HTERT RPE-1 (cell line): Measurements from ENCODE around the gene GNAS.

Experiments used
- in situ Hi-C: fragments of 300-500 bp; cut with MboI; formaldehyde crosslinking; loops from 4 replicates; pipeline ENCODE4 v1.14.3; 2020; ENCODE audit warnings: low sequenced_read_pairs

GNAS gene

GRCh38 chr20:58895448-58896180 lies 43.1 kb downstream of the GNAS start:
- in situ Hi-C loops: no loop called here

GRCh38 chr20:58896820-58897219 lies 44.3 kb downstream of the GNAS start:
- in situ Hi-C loops: no loop called here

GRCh38 chr20:58897488-58897887 lies 45.0 kb downstream of the GNAS start:
- in situ Hi-C loops: no loop called here

GRCh38 chr20:58898629-58899408 lies 46.3 kb downstream of the GNAS start:
- in situ Hi-C loops: no loop called here

GRCh38 chr20:58899512-58899911 lies 47.0 kb downstream of the GNAS start:
- in situ Hi-C loops: no loop called here

- in situ Hi-C loops: no loop called here
These were observed 47.9 kb downstream of the GNAS start for GRCh38 chr20:58900397-58900796.

- in situ Hi-C loops: no loop called here
These were observed 49.2 kb downstream of the GNAS start for GRCh38 chr20:58901488-58902402.

GRCh38 chr20:58903614-58904013 lies 51.1 kb downstream of the GNAS start:
- in situ Hi-C loops: no loop called here

GRCh38 chr20:58905236-58905635 lies 52.7 kb downstream of the GNAS start:
- in situ Hi-C loops: no loop called here

GRCh38 chr20:58906111-58906510 lies 53.6 kb downstream of the GNAS start:
- in situ Hi-C loops: no loop called here

GRCh38 chr20:58906894-58907293 lies 54.4 kb downstream of the GNAS start:
- in situ Hi-C loops: no loop called here

GRCh38 chr20:58907320-58908137 lies 55.0 kb downstream of the GNAS start:
- in situ Hi-C loops: no loop called here

- in situ Hi-C loops: no loop called here
These were observed 55.7 kb downstream of the GNAS start for GRCh38 chr20:58908221-58908620.

- in situ Hi-C loops: no loop called here
These were observed 56.4 kb downstream of the GNAS start for GRCh38 chr20:58908941-58909340.

GRCh38 chr20:58909585-58909984 lies 57.1 kb downstream of the GNAS start:
- in situ Hi-C loops: no loop called here

GRCh38 chr20:58910473-58910872 lies 58.0 kb downstream of the GNAS start:
- in situ Hi-C loops: no loop called here

GRCh38 chr20:58911309-58911708 lies 58.8 kb downstream of the GNAS start:
- in situ Hi-C loops: no loop called here

GRCh38 chr20:58911970-58912369 lies 59.5 kb downstream of the GNAS start:
- in situ Hi-C loops: no loop called here

- in situ Hi-C loops: no loop called here
These were observed 60.6 kb downstream of the GNAS start for GRCh38 chr20:58913079-58913478.

- in situ Hi-C loops: no loop called here
These were observed 66.1 kb downstream of the GNAS start for GRCh38 chr20:58918621-58919020.
